Measurements from ENCODE around the gene ENTPD3. TPM values are rescaled to one million over a fixed set of nuclear protein-coding genes. Genes with fewer than 3 reads are reported as not detected.

The ENTPD3 gene
- polyA plus RNA-seq, 3 donors: not detected

DNA sequence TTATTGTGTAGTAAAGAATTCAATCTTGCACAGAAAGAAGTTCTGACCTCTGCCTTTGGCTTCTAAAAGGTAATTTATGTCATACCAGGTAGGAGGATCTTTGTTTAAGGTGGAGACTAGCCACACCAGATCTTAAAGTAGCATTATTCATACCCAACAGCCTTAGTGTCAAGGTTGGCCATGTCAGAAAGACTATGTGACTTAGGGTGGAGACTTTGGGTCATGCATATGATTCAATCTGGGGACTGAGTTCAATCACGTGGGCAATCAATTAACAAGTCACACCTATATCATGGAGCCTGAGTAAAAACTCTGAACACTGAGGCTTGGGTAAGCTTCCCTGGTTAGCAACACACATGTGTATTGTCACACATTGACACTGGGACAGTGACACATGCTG is 28.5 kb upstream of the ENTPD3 start:
- H3K9me3 Mint-ChIP-seq: peaks cover 0 to 3% (median 0%) of the 10 kb centered on the region in 7 donors
- TF ChIP-seq, protein P1, sequence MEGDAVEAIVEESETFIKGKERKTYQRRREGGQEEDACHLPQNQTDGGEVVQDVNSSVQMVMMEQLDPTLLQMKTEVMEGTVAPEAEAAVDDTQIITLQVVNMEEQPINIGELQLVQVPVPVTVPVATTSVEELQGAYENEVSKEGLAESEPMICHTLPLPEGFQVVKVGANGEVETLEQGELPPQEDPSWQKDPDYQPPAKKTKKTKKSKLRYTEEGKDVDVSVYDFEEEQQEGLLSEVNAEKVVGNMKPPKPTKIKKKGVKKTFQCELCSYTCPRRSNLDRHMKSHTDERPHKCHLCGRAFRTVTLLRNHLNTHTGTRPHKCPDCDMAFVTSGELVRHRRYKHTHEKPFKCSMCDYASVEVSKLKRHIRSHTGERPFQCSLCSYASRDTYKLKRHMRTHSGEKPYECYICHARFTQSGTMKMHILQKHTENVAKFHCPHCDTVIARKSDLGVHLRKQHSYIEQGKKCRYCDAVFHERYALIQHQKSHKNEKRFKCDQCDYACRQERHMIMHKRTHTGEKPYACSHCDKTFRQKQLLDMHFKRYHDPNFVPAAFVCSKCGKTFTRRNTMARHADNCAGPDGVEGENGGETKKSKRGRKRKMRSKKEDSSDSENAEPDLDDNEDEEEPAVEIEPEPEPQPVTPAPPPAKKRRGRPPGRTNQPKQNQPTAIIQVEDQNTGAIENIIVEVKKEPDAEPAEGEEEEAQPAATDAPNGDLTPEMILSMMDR (IDR thresholded peaks at IDR 0.05): no peak

GRCh38 chr3:40363674-40364073 is 23.3 kb upstream of the ENTPD3 start:
- WGBS (ENCODE audit: insufficient coverage): 67% methylated on average over 1 of the region's 2 CpGs
- intact Hi-C loops (cut with micrococcal nuclease): no loop called here
- Mint-ChIP-seq H3K27ac (no peak overlapping the region), H3K9me3 (peaks cover 0 to 3% (median 0%) of the 10 kb centered on the region in 7 donors), H3K4me3 (no peak overlapping the region), H3K36me3 (no peaks in the 10 kb centered on the region), H3K4me1 (no peaks in the 10 kb centered on the region), H3K27me3 (ENCODE audit: low read depth in 3 of 3) (peaks cover 2% of the 10 kb centered on the region in 3 donors)
- Histone ChIP-seq H4K20me1 (ENCODE audit: insufficient read depth, low read length) (no peaks in the 10 kb centered on the region), H3K9ac (ENCODE audit: insufficient read depth, low read length, poor library complexity, severe bottlenecking) (no peak overlapping the region), H3K36me3 (replicated peaks in 1 of 2; ENCODE audit: control insufficient read depth in 1 of 2, insufficient read depth in 2 of 2, low read length in 2 of 2) (no peaks in the 10 kb centered on the region), H2AFZ (ENCODE audit: insufficient read depth, low read depth, low read length, poor library complexity, severe bottlenecking) (no peak overlapping the region), H3K4me2 (replicated peaks; ENCODE audit: extremely low read depth, low read length, poor library complexity, severe bottlenecking) (no peak overlapping the region), H3K4me1 (ENCODE audit: control insufficient read depth in 1 of 2, insufficient read depth in 2 of 2, low read length in 2 of 2) (no peaks in the 10 kb centered on the region), H3K4me3 (replicated peaks in 1 of 3; ENCODE audit: low read depth in 2 of 3, low read length in 3 of 3) (no peak overlapping the region), H3K9me3 (replicated peaks in 1 of 2; ENCODE audit: control insufficient read depth in 1 of 2, insufficient read depth in 1 of 2, low read length in 2 of 2) (no peaks in the 10 kb centered on the region), H3K27me3 (ENCODE audit: control insufficient read depth in 2 of 2, insufficient read depth in 2 of 2, low read length in 2 of 2) (no peaks in the 10 kb centered on the region), H3K27ac (ENCODE audit: low read depth in 1 of 2, low read length in 2 of 2) (no peak overlapping the region), H3K79me2 (ENCODE audit: insufficient read depth, low read length) (no peaks in the 10 kb centered on the region)
- TF ChIP-seq, protein P1 (IDR thresholded peaks at IDR 0.05): no peak
- DNase-seq: no peak

More for the DNA sequence above, 28.5 kb upstream of the ENTPD3 start:
- intact Hi-C loops (cut with micrococcal nuclease): no loop called here
- H3K79me2 ChIP-seq (ENCODE audit: insufficient read depth, low read length): no peaks in the 10 kb centered on the region
- DNase-seq: no peak
- H3K4me1 ChIP-seq (ENCODE audit: control insufficient read depth in 1 of 2, insufficient read depth in 2 of 2, low read length in 2 of 2): no peaks in the 10 kb centered on the region
- H3K9me3 ChIP-seq (replicated peaks in 1 of 2; ENCODE audit: control insufficient read depth in 1 of 2, insufficient read depth in 1 of 2, low read length in 2 of 2): no peaks in the 10 kb centered on the region
- H3K9ac ChIP-seq (ENCODE audit: insufficient read depth, low read length, poor library complexity, severe bottlenecking): no peak overlapping the region
- H3K36me3 ChIP-seq (replicated peaks in 1 of 2; ENCODE audit: control insufficient read depth in 1 of 2, insufficient read depth in 2 of 2, low read length in 2 of 2): no peaks in the 10 kb centered on the region
- Mint-ChIP-seq H3K36me3 (no peaks in the 10 kb centered on the region), H3K27me3 (ENCODE audit: low read depth in 3 of 3) (peaks cover 1 to 3% (median 2%) of the 10 kb centered on the region in 3 donors), H3K27ac (no peak overlapping the region), H3K4me1 (no peaks in the 10 kb centered on the region), H3K4me3 (no peak overlapping the region)
- no peaks in the 10 kb centered on the region for H3K27me3 ChIP-seq (ENCODE audit: control insufficient read depth in 2 of 2, insufficient read depth in 2 of 2, low read length in 2 of 2)
- no peak overlapping the region for H3K4me3 ChIP-seq (replicated peaks in 1 of 3; ENCODE audit: low read depth in 2 of 3, low read length in 3 of 3)
- no peak overlapping the region for H3K4me2 ChIP-seq (replicated peaks; ENCODE audit: extremely low read depth, low read length, poor library complexity, severe bottlenecking)
- no peak overlapping the region for H3K27ac ChIP-seq (ENCODE audit: low read depth in 1 of 2, low read length in 2 of 2)
- H4K20me1 ChIP-seq (ENCODE audit: insufficient read depth, low read length): no peaks in the 10 kb centered on the region
- H2AFZ ChIP-seq (ENCODE audit: insufficient read depth, low read depth, low read length, poor library complexity, severe bottlenecking): no peak overlapping the region
- WGBS (ENCODE audit: insufficient coverage): no CpG with 5 or more reads among the region's 1 CpG

Data from CD14-positive monocyte (primary cell).